GM13976 (cell line): ENCODE data around the gene KCNN4.

Experiments used
- DNase-seq: peaks from one replicate; pipeline ENCODE4 v3.0.0; 2012; ENCODE audit warnings: low spot score
- CTCF ChIP-seq: IDR thresholded peaks from 2 replicates; pipeline ENCODE4 v1.5.1; 2012; ENCODE audit warnings: borderline replicate concordance, mild to moderate bottlenecking; ENCODE audit not compliant: insufficient read depth; ENCODE audit errors: extremely low read depth, missing control alignments, control extremely low read depth
- in situ Hi-C: fragments of 300-500 bp; cut with MboI; formaldehyde crosslinking; loops from one replicate; pipeline ENCODE4 v1.12.0; 2022; ENCODE audit warnings: low sequenced_read_pairs, mixed read lengths, inconsistent platforms; ENCODE audit not compliant: unreplicated experiment

Gene KCNN4

DNA sequence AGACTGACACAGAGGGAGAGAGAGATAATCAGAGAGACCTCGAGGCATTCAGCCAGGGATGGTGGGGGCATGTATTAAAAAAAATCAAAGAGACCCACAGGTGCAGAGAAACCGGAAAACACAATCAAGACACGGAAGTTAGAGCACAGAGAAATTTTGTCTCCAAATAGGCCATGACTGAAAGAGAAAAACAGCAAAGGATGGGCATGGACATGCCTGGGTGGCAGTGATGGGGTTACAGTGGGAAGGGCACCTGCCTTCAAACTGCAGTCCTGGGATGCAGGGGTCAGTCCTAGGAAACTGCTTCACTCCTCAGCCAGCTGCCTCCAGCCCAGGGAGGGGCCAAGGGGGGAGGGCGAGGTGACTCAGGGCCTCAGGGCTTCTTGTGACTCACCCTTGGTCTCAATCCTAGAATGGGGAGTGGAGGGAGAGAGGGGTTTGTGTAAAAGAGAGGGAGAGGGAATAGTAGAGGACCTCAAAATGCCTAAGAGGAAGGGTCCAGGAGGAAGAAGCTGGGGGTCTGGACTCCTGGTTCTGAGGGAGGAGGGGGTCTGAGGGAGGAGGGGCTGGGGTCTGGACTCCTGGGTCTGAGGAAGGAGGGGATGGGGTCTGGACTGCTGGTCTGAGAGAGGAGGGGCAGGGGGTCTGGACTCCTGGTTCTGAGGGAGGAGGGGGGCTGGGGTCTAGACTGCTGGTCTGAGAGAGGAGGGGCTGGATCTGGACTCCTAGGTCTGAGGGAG is 3.6 kb upstream of the KCNN4 start:
- peak; percentile 58 for DNase-seq
- TF ChIP-seq CTCF: no peak
- in situ Hi-C loops: loop anchor here (5.0 kb wide), 1 partner anchor 37 kb away; no protein-coding TSS in a partner anchor

DNA sequence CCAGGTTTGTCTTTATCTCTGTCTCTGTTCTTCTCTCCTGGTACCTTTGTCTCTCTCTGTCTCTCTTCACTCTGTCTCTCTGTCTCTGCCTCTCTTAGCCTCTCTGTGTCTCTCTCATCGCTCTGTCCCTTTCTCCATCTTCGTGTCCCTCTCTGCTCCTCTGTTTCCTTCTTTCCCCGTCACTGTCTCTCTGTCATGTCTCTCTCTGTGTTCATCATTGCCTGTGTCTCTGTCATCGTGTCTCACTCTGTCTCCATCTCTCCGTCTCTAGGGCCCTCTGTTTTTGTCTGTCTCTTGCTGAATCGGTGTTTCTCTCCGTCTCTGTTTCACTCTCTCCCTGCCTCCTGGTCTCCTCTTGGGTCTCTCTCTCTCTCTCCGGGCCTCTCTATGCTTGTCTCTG is 2.9 kb upstream of the KCNN4 start:
- no peak for TF ChIP-seq CTCF
- DNase-seq: no peak
- in situ Hi-C loops: loop anchor here (5.0 kb wide), 1 partner anchor 36 kb away; no protein-coding TSS in a partner anchor

GRCh38 chr19:43782689-43783231 is 2.0 kb upstream of the KCNN4 start:
- no peak for DNase-seq
- in situ Hi-C loops: loop anchor here (5.0 kb wide), 1 partner anchor 35 kb away; no protein-coding TSS in a partner anchor
- no peak for TF ChIP-seq CTCF

- no peak for DNase-seq
- in situ Hi-C loops: loop anchor here (5.0 kb wide), 1 partner anchor 35 kb away; no protein-coding TSS in a partner anchor
- no peak for TF ChIP-seq CTCF
Measured at GRCh38 chr19:43782311-43782660, 1.5 kb upstream of the KCNN4 start.

- in situ Hi-C loops: loop anchor here (5.0 kb wide), 1 partner anchor 34 kb away; no protein-coding TSS in a partner anchor
- TF ChIP-seq CTCF: no peak
Measured at GRCh38 chr19:43781630-43782310, 997 bp upstream of the KCNN4 start.

DNA sequence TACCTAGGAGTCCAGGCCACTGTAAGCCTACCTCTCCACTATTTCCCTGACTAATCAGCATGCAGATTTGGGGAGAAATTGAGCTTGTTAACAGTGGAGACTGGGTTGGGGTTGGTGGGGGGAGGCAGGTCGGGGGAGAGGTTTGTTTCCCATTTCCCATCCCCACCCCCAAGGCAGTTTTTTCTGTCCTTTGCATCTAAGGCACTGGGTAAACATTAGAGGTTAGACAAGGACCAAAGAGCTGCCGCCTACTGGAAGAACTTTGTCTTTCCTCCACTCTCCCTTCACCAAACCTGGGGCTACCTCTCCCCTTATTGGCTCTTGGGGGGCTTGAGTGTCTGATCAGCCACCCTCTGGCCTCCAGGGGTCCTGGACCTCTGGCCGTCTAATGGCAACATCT is 953 bp downstream of the KCNN4 start:
- TF ChIP-seq CTCF: peak; percentile 47
- DNase-seq: peak; percentile 79
- in situ Hi-C loops: loop anchor here (5.0 kb wide), 1 partner anchor 33 kb away; no protein-coding TSS in a partner anchor

More at GRCh38 chr19:43781630-43782310, 997 bp upstream of the KCNN4 start:
- DNase-seq: no peak
